Left colon (tissue), 2 donors: ENCODE data around the gene KRTAP5-7. TPM values are rescaled to one million over a fixed set of nuclear protein-coding genes. Genes with fewer than 3 reads are reported as not detected.
"Not testable (repeated sequence)": the region's sequence is repeated elsewhere in the genome, so short reads cannot be mapped to it uniquely, and the experiment has no call there.

Experiments
- ATAC-seq: fragments of 200-7000 bp; cut with Tn5 transposase; one replicate; pipeline ENCODE4 v1.9.1; 2020; ENCODE audit warnings: mild to moderate bottlenecking, moderate library complexity
- DNase-seq, 2 donors: peaks; one replicate each; pipeline ENCODE4 v3.0.0-alpha.2; 2020
- intact Hi-C, 2 donors: fragments of 100-400 bp; cut with DNase I in 1 of 2; cut with micrococcal nuclease in 1 of 2; formaldehyde crosslinking; loops; one replicate each; pipeline versions ENCODE4 v1.11.2 to v1.14.0; 2022; cut with DNase I, micrococcal nuclease
- total RNA-seq, 2 donors: library from RNA; stranded (reverse); fragmentation: NEBNext Ultra II Directional; extraction: Animal tissue kit (Norgen Biotek cat#: 25700); gene quantifications; one replicate each; pipeline ENCODE4 v1.2.1, GENCODE V29; 2021
- donor health status: DM: no; HTN: no; CAD: no.
- donor health status: DM: yes; HTN: yes; CAD: no.

The KRTAP5-7 gene
- total RNA-seq, 2 donors from 2014 or later, result 0.61 to 0.73 TPM

DNA sequence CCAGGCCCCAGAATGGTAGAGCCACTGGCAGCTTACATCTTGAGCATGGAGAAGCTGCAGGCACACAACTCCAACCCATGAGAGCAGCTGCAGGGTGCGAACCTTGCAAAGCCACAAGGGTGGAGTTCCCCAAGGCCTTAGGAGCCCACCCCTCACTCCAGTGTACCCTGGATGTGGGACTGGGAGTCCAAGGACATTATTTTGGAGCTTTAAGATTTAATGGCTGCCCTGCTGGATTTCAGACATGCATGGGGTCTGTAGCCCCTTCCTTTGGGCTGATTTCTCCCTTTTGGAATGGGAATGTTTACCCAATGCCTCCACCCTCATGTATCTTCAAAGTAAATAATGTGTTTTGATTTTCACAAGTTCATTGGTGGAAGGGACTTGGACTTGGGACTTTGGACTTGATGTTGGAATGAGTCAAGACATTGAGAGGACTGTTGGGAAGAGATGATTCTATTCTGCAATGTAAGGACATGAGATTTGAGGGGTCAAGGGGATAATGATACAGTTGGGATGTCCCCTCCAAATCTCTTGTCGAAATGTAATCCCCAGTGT is 1.1 kb upstream of the KRTAP5-7 start:
- ATAC-seq (peak; percentile 72), DNase-seq (no peak)
- intact Hi-C loops, result no loop called here

DNA sequence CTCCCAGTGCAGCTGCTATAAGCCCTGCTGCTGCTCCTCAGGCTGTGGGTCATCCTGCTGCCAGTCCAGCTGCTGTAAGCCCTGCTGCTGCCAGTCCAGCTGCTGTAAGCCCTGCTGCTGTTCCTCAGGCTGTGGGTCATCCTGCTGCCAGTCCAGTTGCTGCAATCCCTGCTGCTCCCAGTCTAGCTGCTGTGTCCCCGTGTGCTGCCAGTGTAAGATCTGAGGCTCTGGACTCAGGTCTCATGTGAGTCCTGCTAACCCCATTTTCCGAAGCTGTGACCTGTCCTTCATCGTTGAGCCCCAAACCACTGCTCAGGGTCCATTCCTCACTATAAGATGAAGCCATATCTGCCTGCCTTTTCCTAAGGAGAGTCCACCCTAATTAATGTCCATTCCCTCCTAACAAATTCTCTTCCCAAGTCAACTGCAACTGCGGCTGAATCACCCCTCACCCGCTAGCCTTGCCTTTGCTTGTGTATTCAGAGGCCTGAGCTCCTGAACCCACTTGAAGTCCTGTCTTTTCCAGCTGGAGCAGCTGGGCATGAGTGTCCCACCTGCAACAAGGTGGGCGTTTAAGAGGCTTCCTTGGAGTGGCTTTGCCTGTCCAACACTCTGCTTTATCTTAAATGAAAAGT is 626 bp downstream of the KRTAP5-7 start:
- ATAC-seq (no peak), DNase-seq (no peak)
- intact Hi-C loops, result no loop called here

DNA sequence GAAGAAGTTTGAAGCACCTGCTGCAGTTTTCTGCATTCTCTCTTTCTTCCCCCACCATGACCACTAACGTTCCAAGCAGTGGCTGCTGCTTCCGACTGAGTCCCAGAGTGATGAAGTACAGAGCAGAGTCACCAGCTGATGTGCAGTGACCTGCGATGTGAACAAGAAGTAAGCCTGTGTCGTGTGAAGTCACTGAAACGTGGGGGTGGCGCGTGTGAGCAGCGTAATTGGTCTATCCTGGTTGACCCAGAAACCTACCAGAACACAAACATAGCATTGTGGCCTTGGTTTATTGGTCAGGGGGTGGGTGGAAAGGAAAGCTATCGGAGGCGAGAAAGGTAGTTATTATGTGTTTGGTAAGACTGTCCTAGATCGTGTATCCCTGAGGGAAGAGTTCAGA is 3.5 kb downstream of the KRTAP5-7 start:
- ATAC-seq, result no peak
- intact Hi-C loops, result no loop called here
- no peak for DNase-seq

DNA sequence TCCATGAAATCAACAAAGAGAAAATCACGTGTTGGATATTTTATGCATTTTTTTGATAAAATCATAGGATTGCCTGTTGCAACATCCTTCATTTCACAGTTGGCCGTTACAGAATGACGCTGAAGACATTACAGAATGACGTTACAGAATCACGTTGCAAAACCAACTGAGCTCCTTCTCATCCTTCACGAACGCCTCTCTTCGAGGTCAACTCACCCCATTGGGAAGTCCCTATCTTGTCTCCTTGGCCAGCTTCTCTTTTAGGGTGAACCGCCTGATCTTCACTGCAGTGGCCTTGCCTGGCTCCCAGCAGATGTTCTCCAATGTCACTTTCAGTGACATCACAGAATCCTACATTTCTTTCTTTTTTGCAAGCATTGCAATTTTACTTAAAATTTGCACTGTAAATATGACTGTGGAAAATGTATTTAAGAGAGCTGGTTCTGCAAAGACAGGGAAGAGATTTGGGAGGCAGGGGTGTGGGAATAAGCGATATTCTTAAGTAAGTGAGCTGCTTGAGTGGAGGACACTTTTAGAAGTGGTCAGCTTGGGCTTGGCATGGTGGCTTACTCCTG is 5.1 kb downstream of the KRTAP5-7 start:
- DNase-seq, result no peak
- no peak for ATAC-seq
- intact Hi-C loops, result no loop called here

DNA sequence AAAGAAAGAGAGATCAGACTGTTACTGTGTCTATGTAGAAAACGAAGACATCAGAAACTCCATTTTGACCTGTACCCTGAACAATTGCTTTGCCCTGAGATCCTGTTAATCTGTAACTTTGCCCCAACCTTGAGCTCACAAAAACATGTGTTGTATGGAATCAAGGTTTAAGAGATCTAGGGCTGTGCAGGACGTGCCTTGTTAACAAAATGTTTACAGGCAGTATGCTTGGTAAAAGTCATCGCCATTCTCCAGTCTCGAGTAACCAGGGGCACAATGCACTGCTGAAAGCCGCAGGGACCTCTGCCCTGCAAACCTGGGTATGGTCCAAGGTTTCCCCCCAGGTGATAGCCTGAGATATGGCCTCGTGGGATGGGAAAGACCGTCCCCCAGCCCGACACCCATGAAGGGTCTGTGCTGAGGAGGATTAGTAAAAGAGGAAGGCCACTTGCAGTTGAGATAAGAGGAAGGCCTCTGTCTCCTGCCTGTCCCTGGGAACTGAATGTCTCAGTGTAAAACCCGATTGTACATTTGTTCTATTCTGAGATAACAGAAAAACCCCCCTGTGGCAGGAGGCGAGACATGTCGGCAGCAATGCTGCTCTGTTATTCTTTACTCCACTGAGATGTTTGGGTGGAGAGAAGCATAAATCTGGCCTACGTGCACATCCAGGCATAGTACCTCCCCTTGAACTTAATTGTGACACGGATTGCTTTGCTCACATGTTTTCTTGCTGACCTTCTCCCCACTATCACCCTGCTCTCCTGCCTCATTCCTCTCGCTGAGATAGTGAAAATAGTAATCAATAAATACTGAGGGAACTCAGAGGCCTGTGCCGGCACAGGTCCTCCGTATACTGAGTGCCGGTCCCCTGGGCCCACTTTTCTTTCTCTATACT is 7.9 kb downstream of the KRTAP5-7 start:
- DNase-seq, intact Hi-C loops, ATAC-seq: not testable (repeated sequence)

DNA sequence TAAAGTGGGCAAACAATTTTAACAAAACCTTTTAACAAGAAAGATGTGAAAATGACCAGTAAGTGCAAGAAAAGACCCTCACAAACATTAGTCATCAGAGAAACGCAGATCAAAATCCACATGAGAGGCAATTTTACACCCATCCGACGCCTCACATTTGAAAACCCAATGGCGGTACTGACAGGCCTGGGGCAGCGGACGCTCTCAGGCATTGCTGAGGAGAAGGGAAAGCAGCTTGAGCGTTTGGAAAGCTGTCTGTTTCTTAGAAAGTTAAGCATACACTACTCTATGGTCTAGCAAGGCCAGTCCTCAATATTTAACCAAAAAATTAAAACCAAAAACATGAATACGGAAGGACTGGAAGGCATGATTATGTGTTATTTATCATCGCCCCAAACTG is 8.8 kb downstream of the KRTAP5-7 start:
- ATAC-seq, result no peak

DNA sequence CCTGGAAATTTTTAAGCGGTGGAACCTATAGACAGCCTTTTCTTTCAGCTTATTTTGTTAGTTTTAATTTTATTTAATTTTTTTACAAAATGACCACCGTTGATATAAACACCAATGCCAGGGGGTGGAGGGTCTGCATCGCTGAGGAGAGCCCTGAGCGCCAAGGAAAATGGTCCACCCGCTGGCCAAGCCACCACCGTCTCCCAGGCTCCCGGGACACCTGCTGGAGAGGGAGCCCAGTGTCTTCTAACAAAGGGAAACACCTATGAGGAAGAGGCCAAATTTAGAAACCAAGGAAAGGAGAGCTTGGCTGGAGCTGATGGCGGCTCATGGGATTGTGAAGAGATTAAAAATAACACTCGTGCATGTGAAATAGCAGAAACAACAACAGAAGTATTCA is 10.5 kb downstream of the KRTAP5-7 start:
- intact Hi-C loops, result no loop called here
- ATAC-seq (no peak), DNase-seq (no peak)

More for the DNA sequence above, 8.8 kb downstream of the KRTAP5-7 start:
- no peak for DNase-seq
- intact Hi-C loops, result no loop called here

DNA sequence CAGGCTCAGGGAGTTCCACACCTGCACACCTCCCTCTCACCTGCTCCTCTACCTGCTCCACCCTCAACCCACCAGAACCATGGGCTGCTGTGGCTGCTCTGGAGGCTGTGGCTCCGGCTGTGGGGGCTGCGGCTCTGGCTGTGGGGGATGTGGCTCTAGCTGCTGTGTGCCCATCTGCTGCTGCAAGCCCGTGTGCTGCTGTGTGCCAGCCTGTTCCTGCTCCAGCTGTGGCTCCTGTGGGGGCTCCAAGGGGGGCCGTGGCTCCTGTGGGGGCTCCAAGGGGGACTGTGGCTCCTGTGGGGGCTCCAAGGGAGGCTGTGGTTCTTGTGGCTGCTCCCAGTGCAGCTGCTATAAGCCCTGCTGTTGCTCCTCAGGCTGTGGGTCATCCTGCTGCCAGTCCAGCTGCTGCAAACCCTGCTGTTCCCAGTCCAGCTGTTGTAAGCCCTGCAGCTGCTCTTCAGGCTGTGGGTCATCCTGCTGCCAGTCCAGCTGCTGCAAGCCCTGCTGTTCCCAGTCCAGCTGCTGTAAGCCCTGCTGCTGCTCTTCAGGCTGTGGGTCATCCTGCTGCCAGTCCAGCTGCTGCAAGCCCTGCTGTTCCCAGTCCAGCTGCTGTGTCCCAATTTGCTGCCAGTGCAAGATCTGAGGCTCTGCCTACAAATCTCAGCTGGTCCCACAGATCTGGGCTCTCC is 11.1 kb downstream of the KRTAP5-7 start, which contains the start of gene KRTAP5-8:
Gene KRTAP5-8 (plus strand): TSS at position 49 of the 689 bp plus-strand sequence. CDS start 31 bp downstream, at position 80.
- not testable (repeated sequence) for DNase-seq

DNA sequence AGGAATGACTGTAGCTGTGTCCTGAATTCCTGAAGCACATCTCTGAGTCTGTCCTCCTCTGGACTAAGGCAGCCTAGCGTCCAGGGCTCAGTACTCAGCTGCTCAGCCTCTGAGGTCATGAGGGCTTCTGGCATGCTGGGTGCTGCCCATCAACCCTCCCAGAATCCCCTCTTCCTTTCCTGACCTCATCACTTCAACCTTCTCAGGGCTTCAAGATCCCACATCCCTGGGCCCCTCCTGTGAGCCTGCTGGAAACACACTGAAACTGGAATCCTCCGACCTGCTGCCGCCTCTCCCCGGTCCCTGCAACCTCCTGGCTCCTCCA is 11.6 kb downstream of the KRTAP5-7 start:
- no peak for DNase-seq
- ATAC-seq, result no peak
- intact Hi-C loops, result no loop called here

More for the DNA sequence above, 11.1 kb downstream of the KRTAP5-7 start, which contains the start of gene KRTAP5-8:
- ATAC-seq, intact Hi-C loops: not testable (repeated sequence)

DNA sequence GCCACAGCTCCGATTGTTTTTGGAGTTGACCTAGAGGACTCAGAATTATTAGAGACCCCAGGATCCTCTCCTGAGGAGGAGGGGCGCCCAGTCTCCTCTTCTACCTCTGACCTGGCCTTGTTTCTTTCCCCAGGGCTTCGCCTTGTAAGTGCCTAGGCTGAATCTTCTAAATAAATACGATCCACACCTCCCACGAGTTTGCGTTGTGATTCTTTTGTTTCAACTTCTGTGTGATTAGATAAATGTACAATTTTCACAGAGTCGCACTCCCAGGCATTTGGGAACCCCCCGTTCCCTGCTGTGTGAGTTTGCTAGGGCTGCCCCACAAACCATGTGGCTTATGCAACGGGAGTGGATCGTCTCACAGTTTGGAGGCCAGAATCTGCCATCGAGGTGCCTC is 11.9 kb downstream of the KRTAP5-7 start:
- ATAC-seq (no peak), DNase-seq (no peak)
- intact Hi-C loops, result no loop called here

DNA sequence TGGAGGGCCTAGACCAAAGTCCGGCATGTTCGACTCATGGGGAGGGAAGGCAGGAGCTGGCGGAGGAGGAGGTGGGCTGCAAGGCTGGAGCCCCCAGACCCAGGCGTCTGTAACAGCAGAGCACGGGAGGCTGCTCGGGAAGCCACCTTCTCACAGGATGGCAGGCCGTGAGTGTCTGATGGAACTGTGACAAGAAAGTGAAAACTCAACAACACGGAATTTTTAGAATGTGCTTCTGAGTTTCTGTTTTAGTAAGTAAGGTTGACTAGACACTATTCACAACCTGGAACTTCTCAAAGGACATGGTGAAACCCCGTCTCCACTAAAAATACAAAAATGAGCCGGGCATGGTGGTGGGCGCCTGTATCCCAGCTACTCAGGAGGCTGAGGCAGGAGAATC is 12.9 kb downstream of the KRTAP5-7 start:
- ATAC-seq, intact Hi-C loops, DNase-seq: not testable (repeated sequence)

DNA sequence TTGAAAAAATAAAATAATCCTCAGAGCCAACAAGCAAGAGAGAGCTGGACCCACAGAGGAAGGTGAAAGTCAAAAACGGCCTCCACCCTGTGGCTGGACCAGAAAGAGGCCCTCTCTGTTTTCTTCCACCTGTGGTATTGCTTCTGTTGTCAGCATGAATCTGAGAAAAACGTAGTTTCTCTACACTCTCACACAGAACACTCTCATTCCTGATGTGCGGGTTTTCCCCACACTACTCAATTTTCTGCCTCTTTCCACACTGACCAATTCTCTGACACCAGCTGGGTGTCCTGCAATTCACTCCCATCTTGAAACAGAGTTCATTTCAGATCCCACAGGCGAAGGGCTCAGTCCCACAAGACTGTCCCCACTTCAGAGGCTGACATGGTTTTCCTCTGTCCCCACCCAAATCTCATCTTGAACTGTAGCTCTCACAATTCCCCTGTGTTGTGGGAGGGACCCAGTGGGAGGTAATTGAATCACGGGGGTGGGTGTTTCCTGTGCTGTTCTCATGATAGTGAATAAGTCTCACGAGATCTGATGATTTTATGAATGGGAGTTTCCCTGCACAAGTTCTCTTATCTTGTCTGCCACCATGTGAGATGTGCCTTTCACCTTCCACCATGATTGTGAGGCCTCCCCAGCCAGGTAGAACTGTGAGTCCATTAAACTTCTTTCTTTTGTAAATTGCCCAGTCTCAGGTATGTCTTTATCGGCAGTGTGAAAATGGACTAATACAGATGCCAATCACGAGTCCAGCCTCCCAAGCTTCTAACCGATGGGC is 13.6 kb downstream of the KRTAP5-7 start:
- ATAC-seq, DNase-seq, intact Hi-C loops: not testable (repeated sequence)

DNA sequence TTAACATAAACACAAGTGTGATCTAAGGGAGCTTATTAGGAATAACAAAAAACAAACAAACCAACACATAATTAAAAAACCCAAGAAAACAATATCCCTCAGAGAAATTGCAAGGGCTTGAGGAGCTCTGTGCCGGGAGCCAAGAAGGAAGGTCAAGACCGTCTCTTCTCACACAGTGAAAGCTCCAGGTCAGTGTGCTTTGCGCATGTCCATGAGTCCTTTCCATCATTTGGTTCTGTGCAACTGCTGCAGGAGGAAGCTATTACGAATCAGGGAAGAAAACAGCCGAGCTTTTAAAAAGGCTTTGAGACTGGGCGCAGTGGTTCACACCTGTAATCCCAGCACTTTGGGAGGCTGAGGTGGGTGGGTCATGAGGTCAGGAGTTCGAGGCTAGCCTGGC is 15.3 kb downstream of the KRTAP5-7 start:
- ATAC-seq (no peak), DNase-seq (no peak)
- intact Hi-C loops, result no loop called here

DNA sequence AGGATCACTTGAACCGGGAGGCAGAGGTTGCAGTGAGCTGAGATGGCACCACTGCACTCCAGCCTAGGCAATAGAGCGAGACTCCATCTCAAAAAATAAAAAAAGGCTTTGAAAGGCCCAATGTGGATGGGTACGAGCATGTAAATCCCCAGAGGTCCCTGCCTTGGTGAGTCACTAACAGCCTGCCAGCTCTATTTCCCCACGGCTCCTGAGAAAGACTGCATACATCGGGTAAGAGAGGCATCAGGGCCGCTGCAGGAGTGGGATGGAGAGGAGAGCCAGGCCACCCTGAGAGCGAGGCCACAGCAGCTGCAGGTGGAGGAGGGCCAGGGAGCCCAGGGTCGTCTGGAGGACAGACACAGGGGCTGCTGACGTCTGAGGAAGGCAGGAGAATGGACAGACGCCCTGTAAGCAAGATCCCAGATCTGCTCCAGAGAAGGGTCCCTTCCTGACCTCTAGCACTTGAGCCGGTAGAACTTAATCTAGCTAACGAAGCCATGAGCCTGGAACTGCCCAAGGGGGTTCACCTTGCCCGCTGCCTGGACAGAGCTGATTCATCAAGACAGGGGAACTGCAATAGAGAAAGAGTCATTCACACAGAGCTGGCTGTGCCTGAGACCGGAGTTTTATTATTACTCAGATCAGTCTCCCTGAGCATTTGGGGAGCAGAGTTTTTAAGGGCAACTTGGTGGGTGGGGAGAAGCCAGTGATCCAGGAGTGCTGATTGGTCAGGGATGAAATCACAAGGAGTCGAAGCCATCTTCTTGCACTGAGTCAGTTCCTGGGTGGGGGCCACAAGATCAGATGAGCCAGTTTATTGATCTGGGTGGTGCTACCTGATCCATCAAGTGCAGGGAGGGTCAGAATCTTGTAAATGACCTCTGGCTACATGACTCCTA is 16.1 kb downstream of the KRTAP5-7 start:
- DNase-seq (no peak), ATAC-seq (no peak)
- intact Hi-C loops, result no loop called here

DNA sequence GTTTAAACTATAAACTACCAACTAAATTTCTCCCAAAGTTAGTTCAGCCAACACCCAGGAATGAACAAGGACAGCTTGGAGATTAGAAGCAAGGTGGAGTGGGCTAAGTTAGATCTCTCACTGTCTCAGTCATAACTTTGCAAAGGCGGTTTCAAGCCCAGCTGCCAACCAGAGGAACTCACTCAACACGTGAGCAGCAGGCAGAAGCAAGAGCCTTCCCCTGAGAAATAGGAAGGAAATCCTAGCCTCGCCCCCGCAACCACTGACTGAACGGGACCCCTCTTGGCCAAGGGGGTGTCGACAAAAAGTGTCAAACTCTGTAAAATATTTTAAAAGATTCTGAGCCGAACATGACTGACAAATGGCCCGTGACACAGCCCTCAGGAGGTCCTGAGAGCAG is 16.8 kb downstream of the KRTAP5-7 start:
- ATAC-seq (no peak), DNase-seq (no peak)
- intact Hi-C loops, result no loop called here

DNA sequence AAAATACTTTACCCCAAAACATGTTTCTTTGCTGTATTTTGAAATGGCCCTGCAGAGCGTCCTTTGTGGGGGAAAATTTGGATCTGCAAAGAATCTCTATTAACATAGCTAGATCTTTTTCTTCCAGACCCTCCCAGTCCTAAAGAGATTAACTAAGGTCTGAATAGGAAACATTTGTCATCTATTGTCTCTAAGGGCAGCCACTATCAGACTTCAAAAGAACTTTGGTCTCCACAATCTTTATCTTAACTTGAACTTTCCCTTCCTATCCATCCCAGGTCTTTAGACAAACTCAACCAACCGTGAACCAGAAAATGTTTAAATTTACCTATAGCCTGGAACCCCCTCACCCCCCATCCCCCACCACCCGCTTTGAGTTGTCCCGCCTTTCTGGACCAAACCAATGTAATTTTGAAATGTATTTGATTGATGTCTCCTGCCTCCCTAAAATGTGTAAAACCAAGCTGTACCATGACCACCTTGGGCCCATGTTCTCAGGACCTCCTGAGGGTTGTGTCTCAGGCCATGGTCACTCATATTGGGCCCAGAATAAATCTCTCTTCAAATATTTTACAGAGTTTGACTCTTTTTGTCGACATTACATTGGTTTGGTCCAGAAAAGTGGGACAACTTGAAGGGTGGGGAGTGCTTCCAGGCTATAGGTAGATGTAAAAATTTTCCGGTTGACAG is 17.6 kb downstream of the KRTAP5-7 start:
- DNase-seq (no peak), ATAC-seq (no peak)
- intact Hi-C loops, result no loop called here
